ENCODE measurements around the gene CCDC192. TPM values are rescaled to one million over a fixed set of nuclear protein-coding genes. Genes with fewer than 3 reads are reported as not detected.

Gene CCDC192
- total and polyA plus RNA-seq, 2 of the 4 experiments (the other 2 are of a cell fraction), result not detected

GRCh38 chr5:127886081-127886480, 182.9 kb downstream of the CCDC192 start:
- Histone ChIP-seq H3K9ac (ENCODE audit: low read depth, low read length) (no peak overlapping the region), H4K20me1 (ENCODE audit: insufficient read depth, low read length) (no peaks in the 10 kb centered on the region), H2BK120ac (ENCODE audit: low read depth, low read length) (no peak overlapping the region), H3K23ac (ENCODE audit: low read depth, low read length) (no peak overlapping the region), H2AK5ac (ENCODE audit: low read depth, low read length) (no peak overlapping the region; the same call in 1 of the 2 replicates), H3K4me2 (ENCODE audit: low read depth, low read length) (no peak overlapping the region), H3K36me3 (ENCODE audit: control insufficient read depth, insufficient read depth, low read length) (no peaks in the 10 kb centered on the region), H2AK9ac (replicated peaks; ENCODE audit: low read depth, low read length, poor library complexity) (no peak overlapping the region), H2BK15ac (ENCODE audit: low read depth, low read length) (no peak overlapping the region), H3K9me3 (ENCODE audit: control insufficient read depth, insufficient read depth, low read length) (no peaks in the 10 kb centered on the region), H3K27me3 (ENCODE audit: control insufficient read depth, insufficient read depth, low read length) (no peaks in the 10 kb centered on the region), H3K27ac (ENCODE audit: insufficient read depth, low read length) (no peak overlapping the region), H3K9me1 (ENCODE audit: insufficient read depth, low read length) (no peaks in the 10 kb centered on the region), H2BK5ac (ENCODE audit: low read depth, low read length, poor library complexity, severe bottlenecking) (no peak overlapping the region), H3K4ac (ENCODE audit: low read depth, low read length) (no peak overlapping the region), H4K5ac (ENCODE audit: low read depth, low read length) (no peak overlapping the region), H3K4me3 (ENCODE audit: insufficient read depth, low read depth, low read length) (no peak overlapping the region), H3K56ac (ENCODE audit: extremely low read depth, insufficient read depth, low read length) (no peak overlapping the region), H3K14ac (replicated peaks; ENCODE audit: low read depth, low read length) (no peak overlapping the region), H3K4me1 (ENCODE audit: control insufficient read depth, insufficient read depth, low read length) (no peaks in the 10 kb centered on the region), H2AFZ (replicated peaks; ENCODE audit: low read length, poor library complexity) (no peak overlapping the region), H2BK20ac (ENCODE audit: low read depth, low read length) (no peak overlapping the region), H3K79me1 (ENCODE audit: low read depth in 1 of 2, low read length in 2 of 2) (no peaks in the 10 kb centered on the region), H3K18ac (ENCODE audit: low read depth, low read length) (no peak overlapping the region), H4K91ac (ENCODE audit: insufficient read depth, low read depth, low read length) (no peak overlapping the region), H4K8ac (ENCODE audit: low read depth in 2 of 2, low read length in 2 of 2) (no peak overlapping the region)
- dilution Hi-C loops (cut with HindIII; ENCODE audit: low sequenced_read_pairs, unreplicated experiment), result no loop called here
- intact Hi-C loops (cut with micrococcal nuclease), result no loop called here
- ChIA-PET POLR2A (ENCODE audit: unreplicated experiment) (no interaction called here), CTCF (interaction anchor here (1.3 kb wide), 1 partner anchor 11 kb away, joined by 3 read pairs; no protein-coding TSS in a partner anchor)
- ATAC-seq (ENCODE audit: low read depth) (no peak), DNase-seq (no peak)
- 92% methylated on average over 2 of the region's 3 CpGs; no CpG with 5 or more reads in 1 of the 2 experiments for WGBS, 2 experiments (ENCODE audit: extremely low coverage in 2 of 2, insufficient read length in 1 of 2)
- no peak for TF ChIP-seq POLR2A (IDR thresholded peaks at IDR 0.05; ENCODE audit: low read depth, low read length)
- no peak for TF ChIP-seq CHD1 (IDR thresholded peaks at IDR 0.05; ENCODE audit: low read depth, low read length)
- no TSS peak for BruUV-seq (replicated peaks)
- in situ Hi-C loops (cut with MboI; ENCODE audit: low sequenced_read_pairs), result loop anchor here (10.0 to 25.0 kb wide), 2 partner anchors 319 to 324 kb away; no protein-coding TSS in a partner anchor

Measured in IMR-90 (cell line).